Measurements from ENCODE around the gene ANKRD17. TPM values are rescaled to one million over a fixed set of nuclear protein-coding genes. Genes with fewer than 3 reads are reported as not detected.

The ANKRD17 gene
- total RNA-seq, 6 experiments from 2014 or later, result 25.1 to 34.0 (median 28.1) TPM

Small RNA genes lying within 50 kb of the gene (small RNA-seq; reads per million reads assigned to genes)
- gene RF00334 (0 reads per million in 2 experiments), gene RNU6ATAC5P (0 reads per million in 2 experiments)

Other genes starting within 250 kb of the ANKRD17 start
- 10 to 100 TPM; 12.4 to 28.9 (median 17.0) TPM for gene COX18, start 189.1 kb downstream of the ANKRD17 start, total RNA-seq
- gene ALB, start 145.5 kb upstream of the ANKRD17 start, total RNA-seq, result over 10,000 TPM; 46,361 to 117,834 (median 75,397) TPM
- gene AFP, start 177.4 kb upstream of the ANKRD17 start, total RNA-seq, result 1 to 10 TPM in 4 of 6 experiments, under 1 TPM in 1, not detected in 1; 0.78 to 3.8 (median 3.4) TPM
- gene AFM, start 222.9 kb upstream of the ANKRD17 start, total RNA-seq, result 100 to 1,000 TPM; 129 to 320 (median 169) TPM

Measured in right lobe of liver (tissue), 5 donors.